Measurements from ENCODE around the gene TAC4. TPM values are rescaled to one million over a fixed set of nuclear protein-coding genes. Genes with fewer than 3 reads are reported as not detected.

TAC4 gene
- total and polyA plus RNA-seq, 9 of the 15 experiments (the other 6 are each of a cell fraction or from before 2014, with no cell fraction given): 0.17 TPM; not detected in 8

- peak; percentile 88 for TF ChIP-seq RBM22 (IDR thresholded peaks at IDR 0.05; ENCODE audit: low read depth, low read length, poor library complexity, severe bottlenecking)
- no peak for TF ChIP-seq RBM17 (IDR thresholded peaks at IDR 0.05; ENCODE audit: borderline replicate concordance, low read depth, low read length)
- no peak for TF ChIP-seq HMG20B (CRISPR knock-in tag; IDR thresholded peaks at IDR 0.05)
- peak; percentile 97 for TF ChIP-seq CREM (IDR thresholded peaks at IDR 0.05; ENCODE audit: low read depth)
- peak; percentile 70 for TF ChIP-seq RB1 (IDR thresholded peaks at IDR 0.05; ENCODE audit: low read depth)
- TF ChIP-seq RBBP5 (IDR thresholded peaks at IDR 0.05; ENCODE audit: borderline replicate concordance, insufficient read depth, low read length, poor library complexity, severe bottlenecking): peak; percentile 83
- TF ChIP-seq CHD1 (IDR thresholded peaks at IDR 0.05; ENCODE audit: low read length): peak; percentile 97
- no peak for TF ChIP-seq KAT2B (IDR thresholded peaks at IDR 0.05; ENCODE audit: low read depth, low read length)
- peak; percentile 83; the same call in 1 of the 2 replicates for TF ChIP-seq DMBX1 (CRISPR knock-in tag; IDR thresholded peaks at IDR 0.05; ENCODE audit: borderline replicate concordance)
- 0 out of 2 replicates have a peak, but pooled peaks have one; percentile 49 for TF ChIP-seq ZNF77 (CRISPR knock-in tag; IDR thresholded peaks at IDR 0.05)
- peak; percentile 81 for TF ChIP-seq DIDO1 (tag; IDR thresholded peaks at IDR 0.05; ENCODE audit: low read depth)
- TF ChIP-seq C11orf30 (IDR thresholded peaks at IDR 0.05; ENCODE audit: low read depth): peak; percentile 79
- 0 out of 2 replicates have a peak, but pooled peaks have one; percentile 48 for TF ChIP-seq IRF1 (CRISPR knock-in tag; IDR thresholded peaks at IDR 0.05; ENCODE audit: borderline replicate concordance)
- TF ChIP-seq PCBP2 (IDR thresholded peaks at IDR 0.05; ENCODE audit: low read depth, low read length, poor library complexity, severe bottlenecking): no peak
- peak; percentile 80; the same call in 1 of the 2 replicates for TF ChIP-seq XRCC5 (IDR thresholded peaks at IDR 0.05; ENCODE audit: low read depth, low read length)
- peak; percentile 98 for TF ChIP-seq ZFX (CRISPR knock-in tag; IDR thresholded peaks at IDR 0.05)
- TF ChIP-seq SIX5 (IDR thresholded peaks at IDR 0.05; ENCODE audit: borderline replicate concordance in 1 of 2, insufficient read depth in 1 of 2, low read depth in 1 of 2, low read length in 2 of 2): peak; percentile 86
- peak; percentile 94 for TF ChIP-seq GABPA (tag; conservative IDR thresholded peaks at IDR 0.05; ENCODE audit: low read depth)
- TF ChIP-seq SMARCB1 (IDR thresholded peaks at IDR 0.05; ENCODE audit: insufficient read length, low read depth): no peak
- TF ChIP-seq ZBTB33 (CRISPR knock-in tag; IDR thresholded peaks at IDR 0.05): peak; percentile 68; the same call in 1 of the 2 replicates
- peak; percentile 90 for TF ChIP-seq TBP (optimal IDR thresholded peaks at IDR 0.05; ENCODE audit: low read depth, low read length)
- peak; percentile 70; the same call in 1 of the 2 replicates for TF ChIP-seq EHMT2 (IDR thresholded peaks at IDR 0.05)
- no peak for TF ChIP-seq ZNF354B (CRISPR knock-in tag; IDR thresholded peaks at IDR 0.05)
- TF ChIP-seq RBFOX2 (IDR thresholded peaks at IDR 0.05; ENCODE audit: low read depth, low read length): peak; percentile 98
- TF ChIP-seq NRF1 (conservative IDR thresholded peaks at IDR 0.05 in 1 of 2, IDR thresholded peaks at IDR 0.05 in 1 of 2): peak; percentile 97 to 98
- TF ChIP-seq ELF4 (CRISPR knock-in tag; IDR thresholded peaks at IDR 0.05): peak; percentile 75; the same call in 1 of the 2 replicates
- TF ChIP-seq ZNF584 (CRISPR knock-in tag; IDR thresholded peaks at IDR 0.05; ENCODE audit: low read depth): no peak; the same call in 1 of the 2 replicates
Measured at GRCh38 chr17:49788478-49789242, 59.2 kb downstream of the TAC4 start, which contains the start of gene KAT7 (continued).

All from K562 (cell line).